ENCODE data around the gene ZHX3. TPM values are rescaled to one million over a fixed set of nuclear protein-coding genes. Genes with fewer than 3 reads are reported as not detected.
A peak's percentile ranks its signal among the peaks of the same experiment; 100 is the strongest.

ZHX3 gene
- total and polyA plus RNA-seq, 2 of the 13 experiments (the other 11 are each of a cell fraction or from before 2014, with no cell fraction given) = 8.4 to 11.7 TPM

GRCh38 chr20:41173161-41173721, 144.3 kb downstream of the ZHX3 start (continued):
- TF ChIP-seq ZNF160 (CRISPR knock-in tag; IDR thresholded peaks at IDR 0.05) (no peak), GTF3A (CRISPR knock-in tag; conservative IDR thresholded peaks at IDR 0.05) (no peak; the same call in 1 of the 2 replicates), ZNF3 (CRISPR knock-in tag; IDR thresholded peaks at IDR 0.05) (no peak), ZNF274 (CRISPR knock-in tag; IDR thresholded peaks at IDR 0.05) (peak; percentile 64; the same call in 1 of the 2 replicates), ZSCAN30 (CRISPR knock-in tag; IDR thresholded peaks at IDR 0.05) (no peak), TBX2 (CRISPR knock-in tag; IDR thresholded peaks at IDR 0.05; ENCODE audit: borderline replicate concordance) (no peak), FOXO4 (CRISPR knock-in tag; conservative IDR thresholded peaks at IDR 0.05) (no peak), HDAC2 (CRISPR knock-in tag; IDR thresholded peaks at IDR 0.05) (no peak), SAFB2 (CRISPR knock-in tag; IDR thresholded peaks at IDR 0.05; ENCODE audit: borderline replicate concordance, low read depth) (no peak), MYC (CRISPR knock-in tag; IDR thresholded peaks at IDR 0.05; ENCODE audit: borderline replicate concordance) (no peak), ZMYM4 (CRISPR knock-in tag; IDR thresholded peaks at IDR 0.05) (no peak), ATRX (CRISPR knock-in tag; IDR thresholded peaks at IDR 0.05; ENCODE audit: borderline replicate concordance) (no peak), REST (IDR thresholded peaks at IDR 0.05; ENCODE audit: borderline replicate concordance in 1 of 2, low read depth in 1 of 2, low read length in 2 of 2) (no peak), MED8 (CRISPR knock-in tag; IDR thresholded peaks at IDR 0.05; ENCODE audit: insufficient replicate concordance) (no peak), ZFYVE20 (CRISPR knock-in tag; IDR thresholded peaks at IDR 0.05; ENCODE audit: borderline replicate concordance, low read depth) (no peak), NR2F6 (IDR thresholded peaks at IDR 0.05) (no peak), NR2F6 (CRISPR knock-in tag; IDR thresholded peaks at IDR 0.05) (peak; percentile 32; the same call in 1 of the 2 replicates), ZNF614 (CRISPR knock-in tag; IDR thresholded peaks at IDR 0.05; ENCODE audit: borderline replicate concordance) (no peak), ZNF383 (CRISPR knock-in tag; IDR thresholded peaks at IDR 0.05; ENCODE audit: borderline replicate concordance) (no peak), ZHX1 (CRISPR knock-in tag; IDR thresholded peaks at IDR 0.05; ENCODE audit: low read depth) (no peak), KMT2B (CRISPR knock-in tag; IDR thresholded peaks at IDR 0.05) (no peak)
- TF ChIP-seq, protein P1, sequence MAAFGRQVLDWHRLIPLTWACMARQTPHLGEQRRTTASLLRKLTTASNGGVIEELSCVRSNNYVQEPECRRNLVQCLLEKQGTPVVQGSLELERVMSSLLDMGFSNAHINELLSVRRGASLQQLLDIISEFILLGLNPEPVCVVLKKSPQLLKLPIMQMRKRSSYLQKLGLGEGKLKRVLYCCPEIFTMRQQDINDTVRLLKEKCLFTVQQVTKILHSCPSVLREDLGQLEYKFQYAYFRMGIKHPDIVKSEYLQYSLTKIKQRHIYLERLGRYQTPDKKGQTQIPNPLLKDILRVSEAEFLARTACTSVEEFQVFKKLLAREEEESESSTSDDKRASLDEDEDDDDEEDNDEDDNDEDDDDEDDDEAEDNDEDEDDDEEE (CRISPR knock-in tag; IDR thresholded peaks at IDR 0.05) = 0 out of 2 replicates have a peak, but pooled peaks have one; percentile 33
